Activated CD8-positive, alpha-beta memory T cell treated with anti-CD3 and anti-CD28 coated beads, Interleukin-2, amount 50 U/mL, for 4 hours (primary cell): ENCODE data around the gene PITPNC1.
"Not testable (repeated sequence)": the region's sequence is repeated elsewhere in the genome, so short reads cannot be mapped to it uniquely, and the experiment has no call there.

Experiments
- DNase-seq: peaks from one replicate; pipeline ENCODE4 v3.0.0-alpha.2; 2020

PITPNC1 gene

DNA sequence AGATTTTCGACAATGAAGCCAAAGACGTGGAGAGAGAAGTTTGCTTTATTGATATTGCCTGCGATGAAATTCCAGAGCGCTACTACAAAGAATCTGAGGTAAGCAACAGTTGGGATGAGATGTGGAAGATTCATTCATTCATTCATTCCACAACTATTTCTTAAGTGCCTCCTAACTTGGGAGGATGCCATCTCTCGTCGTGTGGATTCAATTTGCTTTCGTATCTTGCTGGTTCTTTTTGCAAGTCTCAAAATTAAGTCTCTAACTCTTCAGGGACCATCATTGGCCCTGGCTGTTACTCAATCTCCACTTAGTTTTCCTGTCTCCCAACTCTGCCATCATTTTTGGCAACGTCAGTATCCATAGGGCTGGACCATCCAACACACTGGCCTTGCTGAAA is 255.1 kb downstream of the PITPNC1 start:
- DNase-seq, result no peak

GRCh38 chr17:67633751-67634211 is 256.7 kb downstream of the PITPNC1 start:
- DNase-seq, result no peak

- no peak for DNase-seq
Observed at GRCh38 chr17:67635681-67636080, 258.6 kb downstream of the PITPNC1 start.

GRCh38 chr17:67636312-67636711 is 259.2 kb downstream of the PITPNC1 start:
- DNase-seq, result no peak

GRCh38 chr17:67636834-67637520 is 259.9 kb downstream of the PITPNC1 start:
- DNase-seq, result no peak

- DNase-seq, result no peak
Observed at GRCh38 chr17:67637901-67638641, 261.0 kb downstream of the PITPNC1 start.

- DNase-seq, result no peak
Observed at GRCh38 chr17:67638871-67639270, 261.8 kb downstream of the PITPNC1 start.

GRCh38 chr17:67639555-67639954 is 262.5 kb downstream of the PITPNC1 start:
- DNase-seq, result no peak

DNA sequence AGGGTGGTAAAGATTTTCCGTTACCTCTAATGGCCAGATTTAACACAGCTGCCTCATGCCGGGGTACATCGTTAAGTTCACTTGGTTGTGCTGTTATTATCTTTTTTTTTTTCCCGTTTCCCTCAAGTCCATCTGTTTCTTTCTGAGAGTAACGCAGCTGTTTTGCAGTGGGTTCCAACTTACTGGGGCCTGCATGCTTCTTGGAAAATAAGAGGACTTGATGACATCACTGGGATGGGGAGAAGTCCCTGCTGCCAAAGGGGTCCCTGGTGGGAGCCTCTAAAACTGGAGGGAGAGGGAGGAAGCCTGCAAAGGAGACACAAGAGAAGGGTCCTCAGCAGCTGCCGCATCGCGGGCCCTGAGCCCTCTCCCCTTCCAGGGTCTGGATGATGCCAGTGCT is 262.9 kb downstream of the PITPNC1 start:
- DNase-seq, result no peak

DNA sequence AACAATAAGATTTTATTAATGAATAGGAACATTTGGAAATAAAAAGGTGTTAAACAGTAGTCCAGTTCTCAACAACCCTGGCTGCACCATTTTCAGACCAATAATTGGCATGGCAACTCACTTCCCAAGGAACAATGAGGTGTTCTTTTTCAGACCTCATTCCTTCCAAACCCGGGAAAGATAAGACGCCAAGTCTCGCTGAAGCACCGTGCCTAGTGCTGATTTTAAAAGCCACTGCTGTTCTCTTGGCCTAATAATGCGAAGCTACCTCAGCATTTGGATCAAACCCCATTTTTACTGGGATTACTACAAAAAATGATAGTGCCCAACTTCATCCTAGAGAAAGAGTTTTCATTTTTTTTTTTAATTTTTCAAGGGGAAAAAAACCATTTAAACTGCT is 265.4 kb downstream of the PITPNC1 start:
- no peak for DNase-seq

DNA sequence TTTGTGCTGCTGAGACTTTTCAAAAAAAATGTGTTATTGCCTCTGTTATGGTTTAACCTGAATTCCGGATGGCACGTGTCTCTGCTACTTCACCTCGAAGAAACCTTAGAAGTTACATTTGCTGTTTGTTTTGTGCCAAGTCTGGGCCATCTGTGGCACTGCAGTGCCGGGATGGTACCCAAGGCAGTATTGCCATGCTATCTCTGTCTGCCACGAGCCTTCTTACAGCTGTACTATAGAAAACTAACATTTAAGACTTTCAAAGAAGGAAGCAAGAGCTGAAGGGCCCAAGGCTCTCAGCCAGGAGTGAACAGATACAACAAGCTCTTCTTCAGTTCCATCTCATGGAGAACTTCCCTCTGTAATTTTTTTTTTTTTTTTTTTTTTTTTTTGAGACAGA is 267.0 kb downstream of the PITPNC1 start:
- DNase-seq, result no peak

DNA sequence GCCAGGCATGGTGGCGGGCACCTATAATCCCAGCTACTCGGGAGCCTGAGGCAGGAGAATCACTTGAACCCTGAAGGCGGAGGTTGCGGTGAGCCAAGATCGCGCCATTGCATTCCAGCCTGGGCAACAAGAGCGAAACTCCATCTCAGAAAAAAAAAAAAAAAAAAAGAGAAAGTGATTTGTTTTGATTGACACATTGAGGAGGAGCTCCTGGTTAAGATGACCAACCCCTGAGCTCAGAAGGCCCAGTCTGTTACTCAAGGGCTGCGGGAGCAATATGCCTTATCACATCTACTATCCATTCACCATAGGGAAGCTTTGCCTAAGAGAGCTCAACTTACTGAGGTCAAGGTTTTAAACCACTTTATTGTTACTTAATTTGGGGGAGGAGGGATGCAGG is 268.1 kb downstream of the PITPNC1 start:
- not testable (repeated sequence) for DNase-seq

GRCh38 chr17:67646472-67646871 is 269.4 kb downstream of the PITPNC1 start:
- no peak for DNase-seq

GRCh38 chr17:67647482-67647881 is 270.4 kb downstream of the PITPNC1 start:
- no peak for DNase-seq

DNA sequence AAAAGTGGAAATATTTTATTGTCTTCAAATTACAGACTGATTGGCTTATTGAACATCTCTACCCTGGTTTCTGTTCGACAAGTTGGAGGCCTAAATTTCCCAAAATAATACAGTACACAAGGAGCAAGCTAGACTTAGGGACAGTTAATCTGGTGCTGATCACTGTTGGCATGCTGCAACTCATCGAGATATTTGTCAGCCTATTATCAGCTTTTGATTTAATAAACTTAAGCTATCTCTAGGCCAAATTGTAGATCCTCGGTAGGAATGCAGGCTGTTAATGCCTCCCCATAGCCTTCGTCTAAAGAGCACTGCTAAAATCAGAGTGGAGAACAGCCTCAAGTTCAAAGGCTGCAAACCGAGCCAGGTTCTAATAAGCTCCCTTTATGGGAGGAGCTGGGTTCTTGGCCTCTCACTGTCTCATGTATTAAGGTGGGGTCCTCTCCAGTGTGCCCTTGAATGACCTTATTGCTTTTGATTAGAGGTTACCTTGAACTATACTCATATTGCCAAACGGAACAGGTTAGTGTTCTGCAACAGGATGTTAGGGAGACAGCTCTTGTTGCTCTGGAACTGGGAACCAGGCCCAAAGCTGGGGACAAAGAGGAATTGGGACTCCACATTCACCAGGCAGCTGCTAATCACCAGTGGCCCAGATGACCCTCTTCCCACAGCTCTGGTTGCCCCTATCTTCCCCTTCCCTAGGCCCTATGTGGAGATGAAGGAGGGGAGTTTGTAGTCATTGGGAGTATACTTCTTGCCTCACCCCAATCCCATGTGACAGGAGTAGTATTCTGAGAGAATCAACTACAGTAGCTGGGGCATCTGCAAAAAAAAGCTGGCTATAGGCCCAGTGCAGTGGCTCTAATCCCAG is 271.2 kb downstream of the PITPNC1 start:
- DNase-seq, result no peak

DNA sequence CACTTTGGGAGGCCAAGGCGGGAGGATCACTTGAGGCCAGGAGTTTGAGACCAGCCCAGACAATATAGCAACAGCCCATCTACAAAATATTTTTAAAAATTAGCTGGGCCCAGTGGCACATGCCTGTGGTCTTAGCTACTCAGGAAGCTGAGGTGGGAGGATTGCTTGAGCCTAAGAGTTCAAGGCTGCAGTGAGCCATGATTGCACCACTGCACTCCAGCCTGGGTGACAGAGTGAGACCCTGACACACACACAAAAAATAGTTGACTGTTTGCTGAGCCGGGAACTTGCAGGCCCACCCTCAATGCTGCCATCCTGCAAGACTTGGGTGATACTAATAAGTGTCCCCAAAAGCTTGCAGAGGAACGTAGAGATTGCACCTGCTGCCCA is 271.8 kb downstream of the PITPNC1 start:
- DNase-seq, result not testable (repeated sequence)

DNA sequence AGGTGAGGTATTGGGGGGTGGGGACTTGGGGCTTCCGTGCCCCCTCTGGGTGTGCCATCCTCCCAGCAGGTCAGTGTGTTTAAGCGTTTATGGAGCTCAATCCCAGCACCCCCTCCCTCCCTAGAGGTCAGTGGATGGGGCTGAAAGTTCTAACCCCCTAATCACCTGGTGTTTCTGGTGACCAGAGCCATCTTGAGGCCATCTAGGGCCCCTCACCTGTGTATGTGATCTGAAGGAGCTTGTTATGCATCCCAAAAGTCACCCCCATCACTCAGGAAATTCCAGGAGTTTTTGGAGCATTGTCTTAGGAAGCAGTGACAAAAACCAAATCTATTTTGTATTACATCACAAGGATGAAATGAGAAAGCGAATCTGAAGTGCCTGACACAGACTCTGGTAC is 272.8 kb downstream of the PITPNC1 start:
- DNase-seq, result no peak

GRCh38 chr17:67651218-67651579 is 274.1 kb downstream of the PITPNC1 start:
- DNase-seq, result not testable (repeated sequence)

- DNase-seq, result no peak
Observed at GRCh38 chr17:67652433-67652832, 275.4 kb downstream of the PITPNC1 start.

GRCh38 chr17:67655478-67656148 is 278.5 kb downstream of the PITPNC1 start:
- DNase-seq, result no peak

DNA sequence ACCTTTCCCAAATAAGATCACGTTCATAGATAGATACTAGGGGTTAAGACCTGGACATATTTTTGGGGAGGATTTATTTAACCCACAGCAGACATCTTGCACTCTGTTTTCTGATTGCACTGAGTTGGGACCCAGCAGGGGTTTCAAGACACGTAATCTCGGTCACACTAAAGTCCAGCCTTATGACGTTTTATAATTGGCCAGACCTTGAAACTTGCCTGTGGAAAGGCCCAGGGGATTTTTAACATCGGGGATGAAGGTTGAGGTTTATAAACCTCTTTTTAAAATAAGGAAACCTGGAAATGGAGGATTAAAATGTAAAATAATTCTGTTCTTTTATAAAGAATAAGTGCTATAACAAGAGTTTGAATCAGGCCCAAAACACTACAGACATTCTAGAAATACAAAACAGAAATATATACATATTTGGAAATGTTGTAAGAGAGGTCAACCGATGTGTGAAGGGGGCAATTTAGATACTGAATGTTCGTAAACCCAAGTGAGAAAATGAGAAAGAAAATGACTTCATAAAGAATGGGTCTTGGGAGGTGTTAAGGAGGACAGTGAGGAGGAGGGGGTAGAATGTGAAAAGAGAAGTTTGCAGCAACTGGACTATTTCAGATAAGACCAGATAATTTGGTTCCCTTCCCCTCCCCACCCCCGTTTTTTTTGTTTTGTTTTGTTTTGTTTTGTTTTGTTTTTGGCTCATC is 279.6 kb downstream of the PITPNC1 start:
- DNase-seq, result no peak

DNA sequence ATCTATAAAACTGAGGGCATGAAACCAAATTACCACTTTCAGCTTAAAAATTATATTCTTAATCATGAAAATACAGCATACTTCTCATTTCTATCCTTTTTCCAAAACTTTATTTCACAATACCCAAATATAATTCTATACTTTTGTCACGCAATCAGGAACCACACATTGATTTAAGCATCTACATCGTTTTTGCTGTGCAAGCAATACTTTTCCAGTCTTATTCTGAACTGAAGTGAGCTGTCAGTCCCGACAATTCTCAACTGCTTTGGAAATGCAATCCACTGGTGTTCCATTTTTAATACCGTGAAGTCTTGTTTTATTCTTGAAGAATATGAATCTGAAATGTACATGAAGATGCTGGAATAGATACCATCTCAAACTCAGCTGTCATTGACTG is 280.5 kb downstream of the PITPNC1 start:
- DNase-seq, result no peak
